Neural cell (in vitro differentiated cells): Measurements from ENCODE around the gene ZBTB7C.

Experiments
- CTCF ChIP-seq: fragments of 450-650 bp; IDR thresholded peaks from 2 replicates; pipeline ENCODE4 v1.5.1; 2014; ENCODE audit warnings: antibody characterized with exemption, mild to moderate bottlenecking, moderate library complexity; ENCODE audit not compliant: poor library complexity, severe bottlenecking
- EP300 ChIP-seq: fragments of 450-650 bp; conservative IDR thresholded peaks from 2 replicates; pipeline ENCODE4 v1.6.1; 2014; ENCODE audit warnings: antibody characterized with exemption, mild to moderate bottlenecking, moderate library complexity; ENCODE audit not compliant: poor library complexity, severe bottlenecking
- EZH2 ChIP-seq: fragments of 200-600, 300-800 bp; shearing (Covaris generic), sonication (generic); IDR thresholded peaks from 2 replicates; pipeline ENCODE4 v1.6.1; 2014; ENCODE audit warnings: antibody characterized with exemption, low read length, borderline replicate concordance, mild to moderate bottlenecking; ENCODE audit not compliant: insufficient read depth, poor library complexity, severe bottlenecking
- MXI1 ChIP-seq: fragments of 450-650 bp; conservative IDR thresholded peaks from 2 replicates; pipeline ENCODE4 v1.6.1; 2014; ENCODE audit warnings: antibody characterized with exemption, mild to moderate bottlenecking; ENCODE audit not compliant: poor library complexity, severe bottlenecking
- POLR2AphosphoS5 ChIP-seq: IDR thresholded peaks from 2 replicates; pipeline ENCODE4 v1.6.1; 2012
- RAD21 ChIP-seq: fragments of 450-650 bp; conservative IDR thresholded peaks from 2 replicates; pipeline ENCODE4 v1.6.1; 2014; ENCODE audit warnings: antibody characterized with exemption, mild to moderate bottlenecking, moderate library complexity
- REST ChIP-seq: IDR thresholded peaks from 2 replicates; pipeline ENCODE4 v1.6.1; 2012; ENCODE audit warnings: borderline replicate concordance
- SMC3 ChIP-seq: fragments of 450-650 bp; conservative IDR thresholded peaks from 2 replicates; pipeline ENCODE4 v1.6.1; 2014; ENCODE audit warnings: antibody characterized with exemption, mild to moderate bottlenecking, moderate library complexity; ENCODE audit not compliant: poor library complexity

GRCh38 chr18:48020337-48021250 lies 388.6 kb downstream of the ZBTB7C start:
- TF ChIP-seq MXI1 (no peak), CTCF (no peak), SMC3 (no peak), EP300 (no peak), EZH2 (no peak), POLR2AphosphoS5 (no peak), REST (no peak), RAD21 (no peak)
